ENCODE data around the gene UNCX. TPM values are rescaled to one million over a fixed set of nuclear protein-coding genes. Genes with fewer than 3 reads are reported as not detected.

UNCX gene
- polyA plus RNA-seq (2012; ENCODE audit: insufficient read depth, insufficient read length, low read depth): not detected

DNA sequence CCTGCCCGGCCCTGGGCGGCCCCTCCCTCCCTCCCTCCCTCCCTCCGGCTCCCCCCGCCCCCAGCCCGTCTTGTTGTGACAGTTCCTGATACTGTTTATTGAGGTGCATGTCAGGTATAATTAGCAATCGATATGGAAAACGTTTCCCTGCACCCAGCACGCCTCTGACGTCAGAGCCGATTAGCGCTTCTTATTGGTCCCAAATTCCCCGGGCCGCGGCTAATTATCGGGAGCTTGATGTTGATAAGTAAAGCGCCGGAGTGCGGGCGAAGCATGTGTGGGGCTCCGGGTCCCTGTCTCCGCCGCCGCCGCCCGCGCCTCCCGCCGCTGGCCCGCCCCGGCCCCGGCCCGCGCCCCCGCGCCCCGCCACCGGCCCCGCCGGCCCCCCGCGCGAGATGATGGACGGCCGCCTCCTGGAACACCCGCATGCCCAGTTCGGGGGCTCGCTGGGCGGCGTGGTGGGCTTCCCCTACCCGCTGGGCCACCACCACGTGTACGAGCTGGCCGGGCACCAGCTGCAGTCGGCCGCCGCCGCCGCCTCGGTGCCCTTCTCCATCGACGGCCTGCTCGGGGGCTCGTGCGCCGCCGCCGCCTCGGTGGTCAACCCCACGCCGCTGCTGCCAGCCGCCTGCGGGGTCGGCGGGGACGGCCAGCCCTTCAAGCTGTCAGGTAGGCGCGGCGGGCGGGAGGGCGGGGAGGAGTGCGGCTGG is at the start of gene UNCX:
Gene UNCX (plus strand): TSS at position 250 of the 710 bp plus-strand sequence. CDS start 146 bp downstream, at position 396.
- no peak within 1 kb of the TSS for H3K4me3 ChIP-seq (ENCODE audit: low read depth, low read length)
- no peaks in the 10 kb centered on the region for H3K4me1 ChIP-seq
- H3K36me3 ChIP-seq: no peaks in the 10 kb centered on the region
- TF ChIP-seq, protein P1, sequence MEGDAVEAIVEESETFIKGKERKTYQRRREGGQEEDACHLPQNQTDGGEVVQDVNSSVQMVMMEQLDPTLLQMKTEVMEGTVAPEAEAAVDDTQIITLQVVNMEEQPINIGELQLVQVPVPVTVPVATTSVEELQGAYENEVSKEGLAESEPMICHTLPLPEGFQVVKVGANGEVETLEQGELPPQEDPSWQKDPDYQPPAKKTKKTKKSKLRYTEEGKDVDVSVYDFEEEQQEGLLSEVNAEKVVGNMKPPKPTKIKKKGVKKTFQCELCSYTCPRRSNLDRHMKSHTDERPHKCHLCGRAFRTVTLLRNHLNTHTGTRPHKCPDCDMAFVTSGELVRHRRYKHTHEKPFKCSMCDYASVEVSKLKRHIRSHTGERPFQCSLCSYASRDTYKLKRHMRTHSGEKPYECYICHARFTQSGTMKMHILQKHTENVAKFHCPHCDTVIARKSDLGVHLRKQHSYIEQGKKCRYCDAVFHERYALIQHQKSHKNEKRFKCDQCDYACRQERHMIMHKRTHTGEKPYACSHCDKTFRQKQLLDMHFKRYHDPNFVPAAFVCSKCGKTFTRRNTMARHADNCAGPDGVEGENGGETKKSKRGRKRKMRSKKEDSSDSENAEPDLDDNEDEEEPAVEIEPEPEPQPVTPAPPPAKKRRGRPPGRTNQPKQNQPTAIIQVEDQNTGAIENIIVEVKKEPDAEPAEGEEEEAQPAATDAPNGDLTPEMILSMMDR (IDR thresholded peaks at IDR 0.05; ENCODE audit: low read depth, low read length): no peak
- no peaks in the 10 kb centered on the region for H3K9me3 ChIP-seq
- H3K27me3 ChIP-seq: peaks cover 94% of the 10 kb centered on the region
- no peak for DNase-seq

DNA sequence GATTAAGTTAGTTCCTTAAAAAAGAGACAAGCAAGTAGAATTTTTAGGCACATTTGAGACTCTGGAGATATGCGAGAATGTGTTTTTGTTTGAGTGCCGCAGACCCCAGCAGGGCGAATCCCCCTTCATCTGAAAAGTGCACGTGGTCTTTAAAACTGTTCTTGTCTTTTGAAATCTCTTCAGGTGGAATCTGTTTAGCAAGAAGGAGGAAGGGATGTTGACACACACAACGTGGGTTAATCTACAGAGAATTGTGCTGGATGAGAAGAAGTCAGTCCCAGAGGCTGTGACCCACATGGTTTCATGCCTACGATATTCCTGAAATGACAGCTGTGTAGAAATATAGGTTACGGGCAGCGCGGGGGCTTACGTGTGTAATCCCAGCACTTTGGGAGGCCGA is 45.5 kb upstream of the UNCX start:
- Histone ChIP-seq H3K4me3 (ENCODE audit: low read depth, low read length) (no peak overlapping the region), H3K9me3 (no peaks in the 10 kb centered on the region; the same call in 1 of the 2 replicates), H3K27me3 (peaks cover 87% of the 10 kb centered on the region), H3K4me1 (no peaks in the 10 kb centered on the region), H3K36me3 (no peaks in the 10 kb centered on the region)
- TF ChIP-seq, protein P1 (IDR thresholded peaks at IDR 0.05; ENCODE audit: low read depth, low read length): no peak
- DNase-seq: no peak

DNA sequence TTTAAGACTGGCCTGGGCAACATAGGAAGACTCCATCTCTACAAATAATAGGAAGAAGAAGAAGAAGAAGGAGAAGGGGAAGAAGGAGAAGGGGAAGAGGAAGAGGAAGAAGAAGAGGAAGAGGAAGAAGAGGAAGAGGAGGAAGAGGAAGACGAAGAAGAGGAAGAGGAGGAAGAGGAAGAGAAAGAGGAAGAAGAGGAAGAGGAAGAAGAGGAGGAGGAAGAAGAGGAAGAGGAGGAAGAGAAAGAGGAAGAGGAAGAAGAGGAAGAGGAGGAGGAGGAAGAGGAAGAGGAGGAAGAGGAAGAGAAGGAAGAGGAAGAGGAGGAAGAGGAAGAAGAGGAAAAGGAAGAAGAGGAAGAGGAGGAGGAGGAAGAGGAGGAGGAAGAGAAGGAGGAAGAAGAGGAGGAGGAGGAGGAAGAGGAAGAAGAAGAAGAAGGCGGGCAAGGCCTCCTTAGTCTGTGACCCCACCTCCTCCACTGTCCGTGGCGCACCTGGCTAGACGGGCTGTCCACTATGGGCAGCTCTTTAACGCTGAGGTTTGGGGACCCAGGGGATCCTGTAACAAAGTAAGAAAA is 43.9 kb upstream of the UNCX start:
- H3K4me1 ChIP-seq: no peaks in the 10 kb centered on the region
- no peak for DNase-seq
- peaks cover 92% of the 10 kb centered on the region for H3K27me3 ChIP-seq
- H3K36me3 ChIP-seq: no peaks in the 10 kb centered on the region
- no peaks in the 10 kb centered on the region for H3K9me3 ChIP-seq
- TF ChIP-seq, protein P1 (IDR thresholded peaks at IDR 0.05; ENCODE audit: low read depth, low read length): no peak
- no peak overlapping the region for H3K4me3 ChIP-seq (ENCODE audit: low read depth, low read length)

GRCh38 chr7:1189986-1190772 is 42.5 kb upstream of the UNCX start:
- Histone ChIP-seq H3K36me3 (no peaks in the 10 kb centered on the region), H3K9me3 (no peaks in the 10 kb centered on the region), H3K27me3 (peaks cover 92% of the 10 kb centered on the region), H3K4me3 (ENCODE audit: low read depth, low read length) (no peak overlapping the region), H3K4me1 (no peaks in the 10 kb centered on the region)
- DNase-seq: no peak
- TF ChIP-seq, protein P1 (IDR thresholded peaks at IDR 0.05; ENCODE audit: low read depth, low read length): no peak

GRCh38 chr7:1192171-1192676 is 40.4 kb upstream of the UNCX start:
- H3K27me3 ChIP-seq: peaks cover 82% of the 10 kb centered on the region
- no peaks in the 10 kb centered on the region for H3K4me1 ChIP-seq
- H3K9me3 ChIP-seq: no peaks in the 10 kb centered on the region
- H3K4me3 ChIP-seq (ENCODE audit: low read depth, low read length): no peak overlapping the region
- TF ChIP-seq, protein P1 (IDR thresholded peaks at IDR 0.05; ENCODE audit: low read depth, low read length): no peak
- no peak for DNase-seq
- no peaks in the 10 kb centered on the region for H3K36me3 ChIP-seq

All from BE2C (cell line).